Stimulated activated CD4-positive, alpha-beta T cell treated with anti-CD3 and anti-CD28 coated beads, Interleukin-1b, Interleukin-23, amount 100 ng/mL, for 24 hours (primary cell): ENCODE results near the gene DACH1.

Experiments used
- DNase-seq, 4 experiments: peaks; one replicate each; pipeline ENCODE4 v3.0.0-alpha.2; 2020; ENCODE audit warnings: low read depth in 4 of 4, low spot score in 1 of 4

Gene DACH1

GRCh38 chr13:71714802-71715375, 152.1 kb downstream of the DACH1 start:
- no peak for DNase-seq

DNA sequence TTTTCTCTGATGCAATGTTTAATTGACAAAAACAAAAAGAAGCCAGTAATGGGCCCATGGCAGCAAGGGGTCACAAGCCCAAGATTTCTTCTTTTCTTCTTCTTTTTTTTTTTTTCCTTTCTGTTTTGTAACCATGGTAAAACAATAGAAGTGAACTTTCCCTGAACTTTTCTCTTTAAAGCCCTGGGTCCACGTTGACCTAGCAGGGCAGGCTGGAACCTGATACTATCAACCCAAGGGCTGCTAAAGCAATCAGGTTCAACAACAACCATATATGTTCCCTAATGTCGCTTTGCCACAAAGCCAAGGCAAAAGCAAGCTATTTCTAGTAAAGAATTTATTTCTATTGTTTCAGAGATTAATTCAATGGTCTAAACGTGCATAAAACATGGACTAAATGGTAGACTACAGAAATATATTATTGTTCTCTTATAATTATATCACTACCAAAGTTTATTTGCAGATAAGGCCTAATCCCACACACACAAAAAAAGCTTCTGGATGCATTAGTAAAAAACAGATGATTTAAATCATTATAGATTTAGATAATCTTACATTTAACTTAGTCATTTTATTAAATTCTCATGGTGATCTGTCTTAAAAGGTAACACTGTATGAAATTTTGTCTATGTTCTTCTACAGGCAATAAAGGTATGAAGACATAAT, 153.9 kb downstream of the DACH1 start:
- DNase-seq = no peak

- DNase-seq = no peak
Observed at GRCh38 chr13:71704656-71705055, 162.3 kb downstream of the DACH1 start.

DNA sequence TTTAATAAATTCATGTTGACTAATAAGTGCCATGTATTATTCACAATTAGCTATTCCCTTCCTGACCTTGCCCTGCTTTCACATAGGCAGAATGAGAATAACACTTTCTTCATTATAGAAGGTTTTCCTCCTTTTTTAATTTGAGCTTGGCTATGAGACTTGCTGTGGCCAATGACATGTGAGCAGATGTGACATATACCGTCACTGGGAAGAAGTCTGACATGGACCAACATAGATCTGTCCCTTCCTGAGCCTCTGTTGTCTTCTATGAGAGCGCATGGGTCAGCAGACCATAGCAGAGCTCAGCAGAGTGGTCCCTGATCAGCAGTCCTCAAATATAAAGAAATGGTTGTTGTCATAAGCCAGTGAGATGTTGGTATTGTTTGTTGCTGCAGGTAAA, 163.9 kb downstream of the DACH1 start:
- no peak for DNase-seq

- DNase-seq = no peak
Observed at GRCh38 chr13:71702253-71702652, 164.8 kb downstream of the DACH1 start.

GRCh38 chr13:71701741-71702140, 165.3 kb downstream of the DACH1 start:
- DNase-seq = no peak

- DNase-seq = no peak
Observed at GRCh38 chr13:71699342-71699741, 167.7 kb downstream of the DACH1 start.

GRCh38 chr13:71695662-71696061, 171.3 kb downstream of the DACH1 start:
- DNase-seq = no peak

DNA sequence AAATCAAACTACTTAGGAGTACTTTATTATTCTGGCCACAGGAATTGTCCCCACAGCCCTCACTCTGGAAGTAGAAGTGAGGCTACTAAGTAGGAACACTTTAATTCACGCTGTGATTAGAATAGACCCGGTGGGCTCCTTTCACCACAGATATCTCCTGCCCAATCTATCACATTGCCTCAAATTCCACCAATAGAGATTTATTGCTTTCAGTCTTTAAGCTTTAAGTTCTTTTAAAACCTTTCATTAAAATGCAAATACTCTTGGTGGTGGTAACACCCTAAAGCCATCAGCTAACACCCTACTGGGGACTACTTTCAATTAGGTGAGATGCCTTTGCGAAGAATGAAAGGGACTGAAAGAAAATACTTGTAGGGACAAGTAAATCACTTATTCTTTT, 181.9 kb downstream of the DACH1 start:
- no peak for DNase-seq

GRCh38 chr13:71681901-71682613, 184.9 kb downstream of the DACH1 start:
- no peak for DNase-seq

DNA sequence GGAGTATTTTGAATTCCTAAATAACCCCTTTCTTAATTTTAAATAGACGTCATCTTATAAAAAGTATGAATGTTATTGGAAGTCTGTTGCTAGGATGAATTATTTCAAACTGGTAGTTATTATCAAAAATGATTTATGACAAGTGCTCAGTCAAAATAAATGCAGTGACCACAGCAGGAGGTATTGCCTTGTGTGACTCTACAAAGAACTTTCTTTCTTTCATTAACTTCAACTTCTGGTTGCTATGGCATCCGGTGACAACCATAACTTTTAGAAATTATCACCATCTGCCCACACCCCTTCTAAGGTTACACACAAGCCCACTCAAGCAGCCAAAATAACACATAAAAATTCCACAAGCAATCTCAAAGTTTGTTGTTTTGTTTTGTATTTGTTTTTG, 189.9 kb downstream of the DACH1 start:
- DNase-seq = no peak

GRCh38 chr13:71672512-71672911, 194.5 kb downstream of the DACH1 start:
- no peak for DNase-seq

DNA sequence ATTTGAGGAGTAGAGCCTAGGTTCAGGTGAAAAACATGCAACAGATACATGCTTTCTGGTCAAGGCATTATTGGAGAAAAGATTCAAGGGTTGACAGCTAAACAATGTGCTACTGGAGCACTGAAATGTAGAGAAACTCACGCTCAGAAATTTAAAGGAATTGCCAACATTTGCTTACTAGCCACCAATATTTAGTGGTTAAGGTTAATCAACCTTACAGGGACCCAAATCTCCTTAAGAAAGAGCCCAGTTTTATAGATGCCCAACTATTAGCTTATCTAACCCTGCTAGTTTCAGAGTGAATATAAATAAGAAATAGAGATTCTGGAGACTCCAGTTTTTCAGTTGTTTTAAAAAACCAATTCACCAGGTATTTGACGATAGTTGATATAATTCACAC, 203.6 kb downstream of the DACH1 start:
- DNase-seq = no peak

- DNase-seq = no peak
Observed at GRCh38 chr13:71661921-71662320, 205.1 kb downstream of the DACH1 start.

GRCh38 chr13:71659404-71659803, 207.6 kb downstream of the DACH1 start:
- no peak for DNase-seq

- no peak for DNase-seq
Observed at GRCh38 chr13:71645467-71645866, 221.5 kb downstream of the DACH1 start.

- DNase-seq = no peak
Observed at GRCh38 chr13:71644579-71644978, 222.4 kb downstream of the DACH1 start.

- no peak for DNase-seq
Observed at GRCh38 chr13:71643448-71643860, 223.6 kb downstream of the DACH1 start.

DNA sequence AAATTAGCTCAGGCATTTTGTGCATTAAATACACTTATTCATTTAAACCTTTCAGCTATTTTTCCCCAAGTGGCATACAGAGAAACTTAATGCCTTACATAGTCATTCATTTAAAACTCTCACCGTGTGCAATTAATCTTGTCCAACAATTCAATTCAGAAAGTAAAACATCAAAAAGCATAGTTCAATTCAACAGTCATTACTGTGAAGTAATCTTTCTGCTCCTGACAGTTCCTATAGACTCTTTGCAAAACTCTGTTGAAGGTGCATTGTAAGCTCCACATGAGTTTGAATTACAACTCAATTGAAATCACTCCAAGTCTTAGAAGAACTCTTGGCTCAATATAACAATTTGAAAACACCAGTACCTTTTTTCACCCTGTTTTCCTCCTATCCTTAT, 228.3 kb downstream of the DACH1 start:
- DNase-seq = no peak

DNA sequence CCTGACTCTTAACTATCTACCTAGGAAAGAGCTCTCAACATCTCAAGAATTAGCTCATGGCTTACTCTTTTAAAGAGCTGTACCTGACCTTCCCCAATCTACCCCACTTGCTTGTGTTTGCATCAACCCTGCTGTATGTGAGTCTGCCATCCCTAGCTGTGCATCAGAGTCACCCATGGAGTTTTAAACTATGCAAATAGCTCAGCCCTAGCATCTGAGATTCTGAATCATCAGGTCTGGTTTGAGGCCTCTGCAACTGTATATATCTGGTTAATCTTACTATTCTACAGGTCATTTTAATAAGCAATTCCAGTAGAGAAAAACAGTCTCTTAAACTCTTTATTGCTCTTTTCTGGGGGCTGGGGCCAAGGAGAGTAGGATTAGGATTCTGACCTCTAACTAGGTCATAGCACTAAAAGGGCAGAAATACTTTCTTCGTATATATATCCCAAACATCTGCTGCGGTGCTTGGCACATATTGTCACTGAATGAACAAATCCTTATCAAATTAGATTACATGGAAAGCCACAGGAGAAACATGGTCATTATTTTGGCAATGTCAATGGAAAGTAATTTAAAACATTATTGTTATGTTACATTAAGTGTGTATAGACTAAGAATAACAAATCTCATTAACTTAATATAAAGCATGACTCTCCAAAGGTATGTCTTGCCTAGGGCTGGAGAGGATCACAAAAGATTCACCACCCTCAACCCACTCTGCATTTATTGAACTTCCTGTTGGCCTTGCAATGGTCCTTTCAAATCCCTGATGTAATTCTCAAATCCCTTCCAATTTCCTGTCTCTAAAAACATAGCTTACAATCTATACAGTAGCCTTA, 232.2 kb downstream of the DACH1 start:
- no peak for DNase-seq

GRCh38 chr13:71634182-71634581, 232.8 kb downstream of the DACH1 start:
- no peak for DNase-seq

GRCh38 chr13:71632721-71633120, 234.3 kb downstream of the DACH1 start:
- no peak for DNase-seq
